Esophagus muscularis mucosa (tissue), 4 donors: ENCODE results near the gene CETN3.
"Not testable (repeated sequence)": the region's sequence is repeated elsewhere in the genome, so short reads cannot be mapped to it uniquely, and the experiment has no call there.

Experiments
- CTCF ChIP-seq, 3 experiments: fragments of 200-600 bp in 2 of 3; fragments of 450-650 bp in 1 of 3; sonication (generic) in 2 of 3; IDR thresholded peaks; one replicate each; pipeline ENCODE4 v1.5.1; 2017 to 2019; ENCODE audit warnings: antibody characterized with exemption in 3 of 3, mild to moderate bottlenecking in 2 of 3, moderate library complexity in 1 of 3
- EP300 ChIP-seq: sonication (generic); formaldehyde crosslinking; IDR thresholded peaks from one replicate; pipeline ENCODE4 v1.6.1; 2017; ENCODE audit warnings: antibody characterized with exemption
- POLR2A ChIP-seq: fragments of 450-650 bp; IDR thresholded peaks from one replicate; pipeline ENCODE4 v1.6.1; 2017; ENCODE audit warnings: antibody characterized with exemption, moderate library complexity, mild to moderate bottlenecking, low read depth
- POLR2AphosphoS5 ChIP-seq, 2 donors: sonication (generic); formaldehyde crosslinking; IDR thresholded peaks; one replicate each; pipeline ENCODE4 v1.6.1; 2017; ENCODE audit warnings: antibody characterized with exemption in 2 of 2

- not testable (repeated sequence) for TF ChIP-seq CTCF (IDR thresholded peaks at IDR 0.05); POLR2A; EP300; POLR2AphosphoS5 (IDR thresholded peaks at IDR 0.05)
Measured at GRCh38 chr5:90371269-90371668, 38.3 kb downstream of the CETN3 start.
